Keratinocyte (primary cell): ENCODE data around the gene ITPR1. TPM values are rescaled to one million over a fixed set of nuclear protein-coding genes. Genes with fewer than 3 reads are reported as not detected.

Experiments
- DNase-seq: peaks from one replicate; pipeline ENCODE4 v3.0.0-alpha.2; 2011; ENCODE audit warnings: low read depth, missing footprints, low spot score
- FAIRE-seq: peaks from 2 replicates; lab custom pipeline; 2011; peaks lifted over from hg19 to GRCh38; lab: Jason Lieb, UNC
- H2AFZ ChIP-seq: 2 replicates; pipeline ENCODE4 v1.6.0; 2012; ENCODE audit warnings: low read length, control low read depth, inconsistent platforms; ENCODE audit not compliant: control insufficient read depth
- H3K27ac ChIP-seq: 2 replicates; pipeline ENCODE4 v1.5.1; 2011; ENCODE audit warnings: low read length; ENCODE audit not compliant: control insufficient read depth, insufficient read depth
- H3K27me3 ChIP-seq: 3 replicates; pipeline ENCODE4 v1.6.0; 2011; ENCODE audit warnings: low read length; ENCODE audit not compliant: control insufficient read depth, insufficient read depth; ENCODE audit errors: extremely low read depth
- H3K36me3 ChIP-seq, 2 experiments: 2 replicates in 1 of 2; 3 replicates in 1 of 2; pipeline ENCODE4 v1.5.1; 2011; ENCODE audit warnings: low read length in 2 of 2, mild to moderate bottlenecking in 1 of 2; ENCODE audit not compliant: control insufficient read depth in 2 of 2, insufficient read depth in 2 of 2; ENCODE audit errors: extremely low read depth in 1 of 2
- H3K4me1 ChIP-seq: 3 replicates; pipeline ENCODE4 v1.5.1; 2011; ENCODE audit warnings: low read length; ENCODE audit not compliant: control insufficient read depth, insufficient read depth; ENCODE audit errors: extremely low read depth
- H3K4me2 ChIP-seq: 3 replicates; pipeline ENCODE4 v1.6.0; 2011; ENCODE audit warnings: low read depth, low read length; ENCODE audit not compliant: control insufficient read depth, insufficient read depth; ENCODE audit errors: extremely low read depth
- H3K4me3 ChIP-seq, 3 experiments: fragments of 200-600 bp in 1 of 3; sonication (generic) in 1 of 3; 2 replicates in 2 of 3; 3 replicates in 1 of 3; pipeline ENCODE4 v1.5.1; 2011 to 2016; ENCODE audit warnings: low read length in 3 of 3, mild to moderate bottlenecking in 3 of 3, control low read depth in 2 of 3, inconsistent platforms in 1 of 3, low read depth in 1 of 3, mixed read lengths in 1 of 3, mixed run types in 1 of 3, moderate library complexity in 1 of 3; ENCODE audit not compliant: control insufficient read depth in 2 of 3, insufficient read depth in 2 of 3; ENCODE audit errors: extremely low read depth in 1 of 3
- H3K79me2 ChIP-seq: 2 replicates; pipeline ENCODE4 v1.6.0; 2012; ENCODE audit warnings: low read length; ENCODE audit not compliant: control insufficient read depth, insufficient read depth
- H3K9ac ChIP-seq: 3 replicates; pipeline ENCODE4 v1.6.0; 2011; ENCODE audit warnings: low read length; ENCODE audit not compliant: control insufficient read depth, insufficient read depth; ENCODE audit errors: extremely low read depth
- H3K9me1 ChIP-seq: 3 replicates; pipeline ENCODE4 v1.6.0; 2011; ENCODE audit warnings: low read length; ENCODE audit not compliant: control insufficient read depth, insufficient read depth; ENCODE audit errors: extremely low read depth
- H3K9me3 ChIP-seq: 2 replicates; pipeline ENCODE4 v1.5.1; 2012; ENCODE audit warnings: low read depth, low read length; ENCODE audit not compliant: control insufficient read depth
- H4K20me1 ChIP-seq: 3 replicates; pipeline ENCODE4 v1.6.0; 2011; ENCODE audit warnings: low read length; ENCODE audit not compliant: control insufficient read depth, insufficient read depth; ENCODE audit errors: extremely low read depth
- CTCF ChIP-seq, 3 experiments: IDR thresholded peaks in 1 of 3; conservative IDR thresholded peaks in 1 of 3; optimal IDR thresholded peaks in 1 of 3; 2 replicates in 2 of 3; 3 replicates in 1 of 3; pipeline versions ENCODE3 to v1.5.1; 2011; ENCODE audit warnings: low read length in 3 of 3, mild to moderate bottlenecking in 3 of 3, moderate library complexity in 2 of 3, control low read depth in 1 of 3, inconsistent platforms in 1 of 3; ENCODE audit not compliant: insufficient read depth in 2 of 3; ENCODE audit errors: extremely low read depth in 1 of 3
- EZH2 ChIP-seq: IDR thresholded peaks from one replicate; pipeline ENCODE4 v1.6.1; 2012; ENCODE audit warnings: inconsistent platforms, mild to moderate bottlenecking, low read length, moderate library complexity
- dilution Hi-C: fragments of 300-500 bp; cut with MboI; formaldehyde crosslinking; loops from one replicate; pipeline ENCODE4 v1.7.0; 2020; ENCODE audit warnings: low sequenced_read_pairs; ENCODE audit not compliant: extremely low pct_ligation_motif_present
- polyA plus RNA-seq, 5 experiments: library from polyadenylated mRNA; depleted of rRNA in 3 of 5; stranded (reverse) in 3 of 5; stranded (forward) in 1 of 5; unstranded in 1 of 5; fragments of >200 nt; gene quantifications; 1 replicate in 1 of 5; 2 replicates in 3 of 5; 3 replicates in 1 of 5; pipeline versions ENCODE4 v1.2.1 to v1.2.3, GENCODE V29; 2011 to 2012; ENCODE audit warnings: missing spikeins in 2 of 5, low read depth in 1 of 5, low replicate concordance in 1 of 5

ITPR1 gene
- polyA plus RNA-seq, 1 donor (not counting 4 experiments of a cell fraction or from before 2014, with no cell fraction given), result 3.5 TPM

GRCh38 chr3:4888913-4889846 is 396.0 kb downstream of the ITPR1 start:
- no peaks in the 10 kb centered on the region for H4K20me1 ChIP-seq
- H3K27ac ChIP-seq, result no peak overlapping the region
- no peak for FAIRE-seq
- H3K27me3 ChIP-seq, result no peaks in the 10 kb centered on the region
- H3K79me2 ChIP-seq, result no peaks in the 10 kb centered on the region
- no peaks in the 10 kb centered on the region for H3K9me3 ChIP-seq
- H3K4me1 ChIP-seq, result no peaks in the 10 kb centered on the region
- no peaks in the 10 kb centered on the region for H3K9me1 ChIP-seq
- DNase-seq, result no peak
- dilution Hi-C loops, result no loop called here
- no peak overlapping the region for H3K4me3 ChIP-seq
- no peak overlapping the region for H3K4me2 ChIP-seq
- TF ChIP-seq EZH2, result no peak
- no peak for TF ChIP-seq CTCF (optimal IDR thresholded peaks at IDR 0.05 in 1 of 3, IDR thresholded peaks at IDR 0.05 in 1 of 3, conservative IDR thresholded peaks at IDR 0.05 in 1 of 3; ENCODE audit: extremely low read depth in 1 of 3, insufficient read depth in 2 of 3, low read length in 3 of 3)
- H2AFZ ChIP-seq, result no peak overlapping the region
- no peaks in the 10 kb centered on the region for H3K36me3 ChIP-seq
- H3K9ac ChIP-seq, result no peak overlapping the region

- no peak overlapping the region for H2AFZ ChIP-seq
- no peaks in the 10 kb centered on the region for H3K4me1 ChIP-seq
- no peaks in the 10 kb centered on the region for H3K9me1 ChIP-seq
- FAIRE-seq (no peak), DNase-seq (no peak)
- no peaks in the 10 kb centered on the region for H4K20me1 ChIP-seq
- no peaks in the 10 kb centered on the region for H3K9me3 ChIP-seq
- no peak overlapping the region for H3K27ac ChIP-seq
- H3K79me2 ChIP-seq, result no peaks in the 10 kb centered on the region
- H3K4me3 ChIP-seq, result no peak overlapping the region
- no peak overlapping the region for H3K9ac ChIP-seq
- dilution Hi-C loops, result no loop called here
- H3K4me2 ChIP-seq, result no peak overlapping the region
- TF ChIP-seq EZH2 (no peak), CTCF (optimal IDR thresholded peaks at IDR 0.05 in 1 of 3, IDR thresholded peaks at IDR 0.05 in 1 of 3, conservative IDR thresholded peaks at IDR 0.05 in 1 of 3; ENCODE audit: extremely low read depth in 1 of 3, insufficient read depth in 2 of 3, low read length in 3 of 3) (no peak)
- no peaks in the 10 kb centered on the region for H3K36me3 ChIP-seq
- H3K27me3 ChIP-seq, result no peaks in the 10 kb centered on the region
Observed at GRCh38 chr3:4889896-4890295, 396.7 kb downstream of the ITPR1 start.
